Peyer's patch (tissue), 4 donors: ENCODE results near the gene C2orf92. TPM values are rescaled to one million over a fixed set of nuclear protein-coding genes. Genes with fewer than 3 reads are reported as not detected.

Experiments used
- DNase-seq, 3 donors: peaks; one replicate each; pipeline ENCODE4 v3.0.0-alpha.2; 2017 to 2019
- H3K27ac ChIP-seq, 4 donors: fragments of 200-600 bp; sonication (generic); one replicate each; pipeline ENCODE4 v1.5.1; 2016 to 2019
- H3K27me3 ChIP-seq, 2 donors: fragments of 200-600 bp; sonication (generic); one replicate each; pipeline ENCODE4 v1.5.1; 2019
- H3K36me3 ChIP-seq, 3 donors: fragments of 200-600 bp; sonication (generic); one replicate each; pipeline ENCODE4 v1.5.1; 2016 to 2019
- H3K4me1 ChIP-seq, 4 donors: fragments of 200-600 bp; sonication (generic); one replicate each; pipeline ENCODE4 v1.5.1; 2016 to 2019
- H3K4me3 ChIP-seq, 4 donors: fragments of 200-600 bp; sonication (generic); 1 replicate in 3 of 4; 2 replicates in 1 of 4; pipeline ENCODE4 v1.5.1; 2016 to 2019; ENCODE audit warnings: mild to moderate bottlenecking in 1 of 4
- H3K9me3 ChIP-seq, 4 donors: fragments of 200-600 bp; sonication (generic); one replicate each; pipeline ENCODE4 v1.5.1; 2016 to 2019; ENCODE audit warnings: mild to moderate bottlenecking in 1 of 4
- CTCF ChIP-seq, 6 experiments: fragments of 450-650 bp in 4 of 6; fragments of 200-600 bp in 2 of 6; sonication (generic) in 1 of 6; IDR thresholded peaks; one replicate each; pipeline ENCODE4 v1.5.1; 2017 to 2019; ENCODE audit warnings: antibody characterized with exemption in 6 of 6, mild to moderate bottlenecking in 3 of 6, moderate library complexity in 1 of 6
- POLR2A ChIP-seq, 2 donors: fragments of 450-650 bp; IDR thresholded peaks; one replicate each; pipeline ENCODE4 v1.5.1; 2017; ENCODE audit warnings: antibody characterized with exemption in 2 of 2, mild to moderate bottlenecking in 2 of 2, moderate library complexity in 2 of 2
- small RNA-seq, 2 donors: library from RNA; depleted of rRNA; stranded (forward); fragments of <200 nt; gene quantifications; one replicate each; pipeline ENCODE3, GENCODE V24; 2016
- total RNA-seq, 4 donors: library from RNA; depleted of rRNA; stranded (reverse); fragments of >200 nt; gene quantifications; one replicate each; pipeline ENCODE4 v1.1.0, GENCODE V29; 2016

C2orf92 gene
- total RNA-seq, 4 donors from 2014 or later = 5.3 to 70.1 (median 25.5) TPM

GRCh38 chr2:97750017-97750416 lies 80.5 kb downstream of the C2orf92 start:
- Histone ChIP-seq H3K27ac (no peak overlapping the region), H3K27me3 (no peaks in the 10 kb centered on the region), H3K4me3 (no peak overlapping the region), H3K9me3 (no peaks in the 10 kb centered on the region), H3K36me3 (peaks cover 0 to 6% (median 0%) of the 10 kb centered on the region in 3 donors), H3K4me1 (peaks cover 0 to 13% (median 1%) of the 10 kb centered on the region in 4 donors)
- TF ChIP-seq POLR2A (IDR thresholded peaks at IDR 0.05) = no peak
- no peak for TF ChIP-seq CTCF (IDR thresholded peaks at IDR 0.05)
- no peak for DNase-seq

- Histone ChIP-seq H3K4me3 (no peak overlapping the region), H3K27me3 (no peaks in the 10 kb centered on the region), H3K9me3 (no peaks in the 10 kb centered on the region), H3K36me3 (peaks cover 0 to 19% (median 0%) of the 10 kb centered on the region in 3 donors), H3K27ac (no peak overlapping the region), H3K4me1 (peaks cover 0 to 6% (median 0%) of the 10 kb centered on the region in 4 donors)
- TF ChIP-seq POLR2A (IDR thresholded peaks at IDR 0.05) = no peak
- TF ChIP-seq CTCF (IDR thresholded peaks at IDR 0.05) = no peak
- DNase-seq = no peak
Measured at GRCh38 chr2:97751752-97752151, 82.2 kb downstream of the C2orf92 start.

Small RNAs within 50 kb of the gene (small RNA-seq; reads per million reads assigned to genes)
- 0 reads per million in 2 donors for gene RNU4-8P

Other genes starting within 250 kb of the C2orf92 start
- 100 to 1,000 TPM in 1 of 4 donors, 10 to 100 TPM in 3; 28.5 to 294 (median 69.2) TPM for gene ANKRD36B, start 79.8 kb upstream of the C2orf92 start, total RNA-seq
- gene COX5B, start 23.7 kb upstream of the C2orf92 start, total RNA-seq = 100 to 1,000 TPM; 248 to 721 (median 447) TPM
- 100 to 1,000 TPM in 1 of 4 donors, 10 to 100 TPM in 3; 64.3 to 151 (median 89.1) TPM for gene ACTR1B, start 5.7 kb upstream of the C2orf92 start, total RNA-seq
- gene ZAP70, start 43.9 kb downstream of the C2orf92 start, total RNA-seq = 10 to 100 TPM; 11.5 to 75.1 (median 27.2) TPM